Germinal center (tissue), 1 donor: ENCODE data around the gene TLR5.

ENCODE experiments used
- DNase-seq: peaks from one replicate; pipeline ENCODE4 v3.0.0; 2012; ENCODE audit warnings: mixed read lengths, low spot score

TLR5 gene

GRCh38 chr1:223147409-223147808 is 4.4 kb upstream of the TLR5 start:
- no peak for DNase-seq

GRCh38 chr1:223146745-223147144 is 3.7 kb upstream of the TLR5 start:
- no peak for DNase-seq

GRCh38 chr1:223144914-223145313 is 1.9 kb upstream of the TLR5 start:
- no peak for DNase-seq

DNA sequence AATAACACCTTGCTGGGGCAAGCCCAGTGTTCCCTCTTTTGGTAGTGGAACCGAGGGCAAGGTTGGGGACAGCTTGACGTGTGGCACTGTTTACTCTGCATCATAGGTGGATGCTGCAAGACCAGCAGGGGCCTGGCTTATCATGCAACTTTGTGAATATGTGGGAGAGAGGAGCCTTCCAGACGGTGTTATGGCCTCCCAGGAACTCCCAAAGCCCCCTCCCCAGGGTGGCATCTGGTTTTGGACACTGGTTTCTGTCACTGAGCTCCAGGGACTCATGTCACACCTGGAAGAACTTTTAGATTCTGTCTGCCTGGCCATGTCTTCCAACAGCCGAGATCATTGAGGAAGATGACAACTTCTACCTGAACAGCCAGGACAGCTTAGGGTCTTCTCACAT is 1.4 kb upstream of the TLR5 start:
- DNase-seq = no peak

DNA sequence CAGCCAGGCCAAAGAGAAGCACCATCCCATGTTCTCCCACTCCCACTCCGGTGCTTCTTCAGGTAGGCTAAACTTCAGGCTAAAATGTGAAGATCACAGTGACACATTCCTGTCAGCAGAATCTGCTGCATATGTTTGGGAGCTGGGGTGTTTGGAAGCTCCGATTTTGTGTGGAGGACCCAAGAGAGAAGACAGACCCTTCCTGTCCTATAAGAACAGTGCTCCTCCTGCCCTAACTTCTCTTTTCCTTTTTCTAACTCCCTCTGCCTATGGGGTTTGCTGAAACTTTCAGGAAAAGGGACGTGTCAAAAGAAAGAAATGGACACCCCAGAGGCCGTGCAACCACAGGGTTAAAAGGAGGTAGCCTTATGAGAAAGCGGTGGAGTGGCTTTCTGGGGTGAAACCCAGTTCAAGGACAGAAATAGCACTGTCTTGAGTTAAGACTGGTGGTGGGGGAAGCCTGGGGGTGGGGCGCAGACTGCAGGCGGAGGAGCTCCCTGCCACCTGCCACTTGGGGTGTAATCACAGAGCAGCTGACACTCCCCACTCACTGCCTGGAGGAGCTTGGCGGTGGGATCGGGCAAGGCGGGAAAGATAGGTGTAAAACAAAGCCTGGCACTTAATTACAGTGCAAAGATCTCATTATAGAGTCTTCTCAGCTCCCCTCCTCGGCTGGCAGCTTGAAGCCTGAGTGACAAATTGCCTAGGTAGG is 645 bp upstream of the TLR5 start:
- DNase-seq = no peak

GRCh38 chr1:223142269-223142668 is 779 bp downstream of the TLR5 start:
- no peak for DNase-seq

GRCh38 chr1:223140611-223141405 is 2.2 kb downstream of the TLR5 start:
- DNase-seq = no peak

GRCh38 chr1:223137455-223138085 is 5.5 kb downstream of the TLR5 start:
- no peak for DNase-seq

DNA sequence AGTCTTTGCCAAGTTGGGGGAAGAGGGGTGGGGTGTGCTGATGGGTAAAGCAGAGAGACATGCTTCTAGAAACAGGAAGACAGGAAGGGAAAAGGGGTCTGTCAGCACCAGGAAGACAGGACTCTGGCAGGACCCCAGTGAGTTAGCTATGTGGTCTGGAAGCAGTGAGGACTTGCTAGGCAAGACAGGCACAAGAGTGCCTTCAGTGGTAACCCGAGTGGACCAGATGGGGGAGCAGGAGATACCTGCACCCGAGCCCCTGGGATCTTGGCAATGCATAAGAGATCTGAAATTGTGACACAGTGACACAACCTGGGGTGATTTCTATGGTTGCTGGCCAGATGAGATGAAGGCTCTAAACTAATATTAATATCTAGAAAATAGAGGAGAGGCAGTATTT is 7.0 kb downstream of the TLR5 start:
- no peak for DNase-seq

GRCh38 chr1:223135176-223135942 is 7.7 kb downstream of the TLR5 start:
- no peak for DNase-seq

- peak; percentile 89 for DNase-seq
Measured at GRCh38 chr1:223133824-223134435, 9.1 kb downstream of the TLR5 start.

GRCh38 chr1:223133306-223133823 is 9.7 kb downstream of the TLR5 start:
- no peak for DNase-seq

DNA sequence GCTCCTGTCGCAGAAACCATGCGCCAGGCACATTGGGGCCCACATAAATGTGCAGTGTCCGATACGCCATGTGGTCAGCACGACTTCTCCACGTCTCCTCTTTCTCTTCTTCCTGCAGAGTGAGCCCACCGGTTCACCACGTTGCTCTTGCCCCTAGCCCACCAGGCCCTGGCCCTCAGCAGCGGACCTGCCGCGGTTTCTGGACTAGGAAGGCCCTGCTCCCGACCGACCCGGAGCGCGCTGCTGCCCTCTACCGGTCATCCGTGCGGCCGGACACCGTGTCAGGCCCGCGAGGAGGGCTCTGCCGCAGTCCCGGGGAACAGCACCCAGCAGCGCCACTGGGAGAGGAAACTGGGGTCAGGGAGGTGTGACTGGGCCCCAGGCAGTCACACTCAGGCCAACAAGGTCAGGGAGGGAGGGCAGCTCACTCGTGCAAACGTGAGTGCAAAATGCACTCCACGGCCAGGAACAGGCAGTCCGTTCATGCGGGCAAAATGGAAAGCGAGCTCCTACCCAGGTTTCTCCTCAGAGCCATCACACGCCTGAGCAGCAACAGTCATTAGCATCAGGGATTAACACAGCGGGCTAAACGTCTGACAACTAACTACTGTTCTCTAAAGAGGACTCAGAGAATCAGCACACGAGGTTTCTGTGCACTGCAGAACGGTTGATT is 13.7 kb downstream of the TLR5 start:
- DNase-seq = peak; percentile 65

- no peak for DNase-seq
Measured at GRCh38 chr1:223126741-223127140, 16.3 kb downstream of the TLR5 start.

GRCh38 chr1:223125766-223126165 is 17.3 kb downstream of the TLR5 start:
- DNase-seq = no peak

DNA sequence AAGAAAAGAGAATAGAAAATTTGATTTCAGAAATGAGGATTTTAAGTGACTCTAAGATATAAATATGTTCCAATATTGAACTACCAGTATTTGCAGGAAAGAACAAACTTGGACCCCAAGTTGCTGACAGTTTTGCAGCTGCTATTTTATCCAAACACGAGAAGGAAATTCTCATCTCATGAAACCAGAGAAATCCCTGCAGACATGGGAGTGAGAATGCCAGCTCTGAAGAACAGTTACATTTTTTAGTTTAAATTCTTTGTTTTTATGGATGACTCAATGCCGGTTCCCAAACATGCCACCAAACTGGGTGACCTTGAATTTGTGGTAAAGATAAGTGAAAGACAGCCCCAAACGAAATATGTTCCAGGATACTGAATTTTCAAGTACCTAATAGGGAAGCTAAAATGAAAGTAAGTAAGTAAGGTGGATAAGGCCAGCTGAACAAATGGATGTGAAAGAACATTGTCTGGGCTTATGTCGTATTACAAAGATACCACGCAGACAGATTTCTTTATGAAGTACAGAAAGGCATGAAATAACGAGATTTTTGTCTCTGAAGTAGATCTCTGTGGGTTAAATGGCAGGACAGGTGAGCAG is 19.9 kb downstream of the TLR5 start:
- DNase-seq = no peak

- DNase-seq = no peak
Measured at GRCh38 chr1:223118418-223118817, 24.6 kb downstream of the TLR5 start.

GRCh38 chr1:223116950-223117349 is 26.1 kb downstream of the TLR5 start:
- DNase-seq = no peak

DNA sequence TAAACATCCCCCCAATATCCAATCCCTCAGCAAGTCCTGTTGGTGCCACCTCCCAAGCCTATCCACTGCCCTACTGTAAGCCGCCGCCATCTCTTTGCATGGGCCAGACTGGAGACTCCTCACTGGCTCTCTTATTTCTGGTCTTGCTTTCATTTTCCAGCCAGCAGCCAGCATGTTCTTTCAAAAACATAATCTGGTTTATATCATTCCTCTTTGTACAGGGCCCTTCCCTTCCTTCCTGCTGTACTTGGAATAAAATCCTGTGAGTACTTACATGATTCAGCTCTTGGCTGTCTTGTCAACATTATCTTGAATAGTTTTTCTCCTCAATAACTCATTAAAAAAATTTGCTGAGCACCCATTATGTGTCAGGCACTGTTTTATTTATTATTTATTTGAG is 28.2 kb downstream of the TLR5 start:
- DNase-seq = no peak

GRCh38 chr1:223110952-223111351 is 32.1 kb downstream of the TLR5 start:
- no peak for DNase-seq

DNA sequence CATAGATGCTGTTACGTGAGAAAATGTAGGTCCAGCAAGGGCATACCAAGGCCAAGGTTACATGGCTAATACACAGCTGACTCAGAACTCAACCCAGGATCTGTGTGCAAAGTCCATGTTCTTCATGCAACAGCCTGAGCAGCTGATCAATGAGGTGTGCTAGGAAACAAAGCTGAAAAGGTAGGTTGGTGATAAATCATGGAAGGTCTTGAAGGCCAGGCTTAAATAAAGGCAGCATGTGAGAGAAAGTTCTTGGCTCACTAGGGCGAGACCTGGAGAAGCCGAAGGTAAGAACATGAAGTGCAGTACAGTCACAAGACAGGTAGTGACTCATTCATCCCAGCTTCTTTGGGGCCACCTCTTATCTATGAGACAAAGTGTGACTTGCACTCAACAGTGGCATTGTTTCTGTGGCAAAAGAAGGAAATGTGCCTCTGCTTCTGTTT is 33.4 kb downstream of the TLR5 start:
- DNase-seq = no peak
